Head of caudate nucleus (tissue), 42 donors: ENCODE measurements around the gene ARHGAP23.
A peak's percentile ranks its signal among the peaks of the same experiment; 100 is the strongest.

Experiments used
- DNase-seq, 42 donors: peaks; one replicate each; pipeline versions ENCODE4 v3.0.0 to v3.0.0-alpha.2; 2020 to 2021; ENCODE audit warnings: mixed read lengths in 7 of 42
- intact Hi-C: fragments of 100-400 bp; cut with DNase I; formaldehyde crosslinking; loops from one replicate; pipeline ENCODE4 v1.15.0; 2022

The ARHGAP23 gene, protein sequence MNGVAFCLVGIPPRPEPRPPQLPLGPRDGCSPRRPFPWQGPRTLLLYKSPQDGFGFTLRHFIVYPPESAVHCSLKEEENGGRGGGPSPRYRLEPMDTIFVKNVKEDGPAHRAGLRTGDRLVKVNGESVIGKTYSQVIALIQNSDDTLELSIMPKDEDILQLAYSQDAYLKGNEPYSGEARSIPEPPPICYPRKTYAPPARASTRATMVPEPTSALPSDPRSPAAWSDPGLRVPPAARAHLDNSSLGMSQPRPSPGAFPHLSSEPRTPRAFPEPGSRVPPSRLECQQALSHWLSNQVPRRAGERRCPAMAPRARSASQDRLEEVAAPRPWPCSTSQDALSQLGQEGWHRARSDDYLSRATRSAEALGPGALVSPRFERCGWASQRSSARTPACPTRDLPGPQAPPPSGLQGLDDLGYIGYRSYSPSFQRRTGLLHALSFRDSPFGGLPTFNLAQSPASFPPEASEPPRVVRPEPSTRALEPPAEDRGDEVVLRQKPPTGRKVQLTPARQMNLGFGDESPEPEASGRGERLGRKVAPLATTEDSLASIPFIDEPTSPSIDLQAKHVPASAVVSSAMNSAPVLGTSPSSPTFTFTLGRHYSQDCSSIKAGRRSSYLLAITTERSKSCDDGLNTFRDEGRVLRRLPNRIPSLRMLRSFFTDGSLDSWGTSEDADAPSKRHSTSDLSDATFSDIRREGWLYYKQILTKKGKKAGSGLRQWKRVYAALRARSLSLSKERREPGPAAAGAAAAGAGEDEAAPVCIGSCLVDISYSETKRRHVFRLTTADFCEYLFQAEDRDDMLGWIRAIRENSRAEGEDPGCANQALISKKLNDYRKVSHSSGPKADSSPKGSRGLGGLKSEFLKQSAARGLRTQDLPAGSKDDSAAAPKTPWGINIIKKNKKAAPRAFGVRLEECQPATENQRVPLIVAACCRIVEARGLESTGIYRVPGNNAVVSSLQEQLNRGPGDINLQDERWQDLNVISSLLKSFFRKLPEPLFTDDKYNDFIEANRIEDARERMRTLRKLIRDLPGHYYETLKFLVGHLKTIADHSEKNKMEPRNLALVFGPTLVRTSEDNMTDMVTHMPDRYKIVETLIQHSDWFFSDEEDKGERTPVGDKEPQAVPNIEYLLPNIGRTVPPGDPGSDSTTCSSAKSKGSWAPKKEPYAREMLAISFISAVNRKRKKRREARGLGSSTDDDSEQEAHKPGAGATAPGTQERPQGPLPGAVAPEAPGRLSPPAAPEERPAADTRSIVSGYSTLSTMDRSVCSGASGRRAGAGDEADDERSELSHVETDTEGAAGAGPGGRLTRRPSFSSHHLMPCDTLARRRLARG (N-terminal part only)

DNA sequence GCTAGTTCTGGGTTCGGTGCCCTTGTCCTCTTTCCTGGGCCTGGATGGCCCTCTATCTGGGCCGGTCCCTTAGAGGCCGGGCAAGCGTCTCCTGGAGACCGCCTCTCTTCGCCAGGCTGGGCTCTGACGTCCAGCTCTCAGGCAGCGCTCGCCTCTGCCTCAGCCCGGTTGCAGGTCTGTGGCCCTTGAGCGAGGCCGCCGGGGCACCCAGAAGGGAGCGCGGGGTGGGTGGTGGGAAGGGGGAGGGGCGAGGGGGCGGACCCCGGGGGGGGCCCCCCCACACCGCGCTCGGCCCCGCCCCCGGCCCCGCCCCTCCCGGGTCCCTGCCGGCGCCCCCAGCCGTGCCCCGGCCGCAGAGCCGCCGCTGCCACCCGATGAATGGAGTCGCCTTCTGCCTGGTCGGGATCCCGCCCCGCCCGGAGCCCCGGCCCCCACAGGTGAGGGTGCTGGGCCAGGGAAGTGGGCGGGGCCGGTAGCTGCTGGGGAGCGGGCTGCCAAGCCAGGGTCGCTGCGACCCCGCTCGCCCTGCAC lies at the start of gene ARHGAP23:
ARHGAP23 (plus strand) TSS at position 353 of the 531 bp plus-strand sequence; CDS start at position 375, 22 bp downstream.
- DNase-seq, result peak; percentile 64 to 90 (median 78)
- intact Hi-C loops, result loop anchor here (5.0 kb wide), 1 partner anchor 54 kb away; no protein-coding TSS in a partner anchor

DNA sequence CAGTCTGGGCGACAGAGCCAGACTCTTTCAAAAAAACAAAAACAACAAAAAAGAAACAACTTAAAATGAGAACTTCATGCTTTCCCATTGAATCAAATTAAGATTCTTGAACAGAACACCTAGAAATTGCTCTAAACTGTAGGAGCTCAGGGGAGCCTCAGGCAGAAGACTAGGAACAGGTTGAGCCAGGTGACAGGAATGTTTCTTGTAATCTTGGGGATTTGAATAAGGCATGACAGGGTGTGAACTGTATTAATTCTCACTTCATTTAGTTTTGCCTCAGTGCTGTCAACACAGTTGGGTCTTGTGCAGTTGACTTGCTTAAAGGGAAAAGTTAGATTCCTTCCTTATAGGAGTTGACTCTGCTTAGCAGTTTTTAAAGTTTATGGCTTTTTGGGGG lies 48.8 kb upstream of the ARHGAP23 start:
- intact Hi-C loops, result no loop called here
- no peak for DNase-seq

DNA sequence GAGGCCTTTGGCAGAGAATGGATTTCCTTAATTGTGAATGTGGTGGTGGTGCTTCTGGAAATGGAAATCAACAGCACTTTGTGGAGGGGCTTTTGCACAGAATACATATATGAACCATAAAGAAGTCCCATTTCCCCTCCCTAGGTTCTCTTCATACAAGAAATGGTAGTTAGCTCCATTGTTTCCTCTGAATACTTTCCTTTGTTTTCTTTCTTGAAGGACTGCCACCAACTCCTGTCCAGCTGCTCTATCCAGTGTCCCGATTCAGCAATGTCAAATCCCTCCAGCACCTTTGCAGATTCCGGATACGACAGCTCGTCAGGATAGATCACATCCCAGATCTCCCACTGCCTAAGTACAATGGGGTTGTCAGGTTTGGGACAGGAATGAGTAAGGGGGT lies 33.2 kb upstream of the ARHGAP23 start:
- DNase-seq, result peak in 1 of 42 donors; percentile 20
- intact Hi-C loops, result no loop called here

- intact Hi-C loops, result no loop called here
- no peak for DNase-seq
Observed at GRCh38 chr17:38397227-38397626, 31.0 kb upstream of the ARHGAP23 start.

DNA sequence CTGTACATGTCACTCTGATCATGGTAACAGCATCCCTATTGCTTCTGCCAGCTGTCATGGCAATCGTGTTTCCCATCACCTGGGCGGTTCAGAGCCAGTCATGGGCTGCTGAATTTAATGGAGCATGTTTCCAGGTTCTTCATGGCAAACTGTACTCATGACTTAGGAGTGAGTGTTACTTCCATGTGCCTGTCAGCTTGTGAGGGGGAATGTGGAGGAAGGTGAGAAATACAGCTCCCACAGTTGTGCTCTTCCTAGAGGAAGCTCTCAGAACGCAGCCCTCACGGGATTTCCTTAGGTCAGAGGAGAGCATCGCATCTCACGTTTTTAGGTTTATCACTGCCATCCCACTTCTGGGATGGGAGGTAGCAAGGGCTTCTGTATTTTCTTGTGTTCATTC lies 28.0 kb upstream of the ARHGAP23 start:
- intact Hi-C loops, result no loop called here
- peak in 6 of 42 donors; percentile 28 to 58 (median 39) for DNase-seq

DNA sequence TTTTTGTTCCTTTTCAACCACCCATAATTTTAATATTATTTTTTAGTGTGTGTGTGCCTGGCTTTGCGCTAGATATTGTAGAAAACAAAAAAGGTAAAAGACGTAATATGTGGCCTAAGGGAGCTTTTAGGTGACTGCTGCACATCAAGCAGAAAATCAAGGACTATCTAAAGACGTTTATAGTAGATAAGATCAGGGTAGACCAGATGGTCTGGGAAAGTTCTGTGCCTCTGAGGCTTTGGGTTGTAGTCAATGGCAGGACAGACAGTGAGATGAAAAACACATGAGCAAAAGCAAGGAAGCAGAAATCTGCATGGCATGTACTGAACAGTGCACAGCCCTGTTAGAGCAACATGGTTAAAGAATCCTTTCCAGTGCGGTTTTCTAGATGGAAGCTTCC lies 26.8 kb upstream of the ARHGAP23 start:
- no peak for DNase-seq
- intact Hi-C loops, result no loop called here

DNA sequence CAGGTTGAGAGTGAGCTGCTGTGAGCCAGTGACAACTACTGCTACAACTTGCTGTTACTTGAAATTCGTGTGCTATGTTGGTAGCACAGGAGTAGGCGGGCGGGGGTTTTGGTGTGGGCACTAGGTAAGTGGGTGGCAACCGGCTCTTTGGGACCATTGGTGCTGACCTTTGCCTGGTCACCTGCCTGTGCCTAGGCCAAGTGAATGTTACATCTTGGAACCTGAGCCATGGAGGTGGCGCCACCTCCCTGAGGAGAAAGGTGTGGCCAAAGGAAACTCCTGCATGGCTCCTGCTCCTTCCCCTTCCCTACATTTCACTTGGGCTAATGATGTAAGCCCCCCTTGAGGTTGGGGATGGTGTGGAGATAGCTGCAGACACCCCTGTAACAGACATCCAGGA lies 25.4 kb upstream of the ARHGAP23 start:
- intact Hi-C loops, result no loop called here
- DNase-seq, result no peak

GRCh38 chr17:38403491-38403890 lies 24.8 kb upstream of the ARHGAP23 start:
- intact Hi-C loops, result no loop called here
- DNase-seq, result no peak

DNA sequence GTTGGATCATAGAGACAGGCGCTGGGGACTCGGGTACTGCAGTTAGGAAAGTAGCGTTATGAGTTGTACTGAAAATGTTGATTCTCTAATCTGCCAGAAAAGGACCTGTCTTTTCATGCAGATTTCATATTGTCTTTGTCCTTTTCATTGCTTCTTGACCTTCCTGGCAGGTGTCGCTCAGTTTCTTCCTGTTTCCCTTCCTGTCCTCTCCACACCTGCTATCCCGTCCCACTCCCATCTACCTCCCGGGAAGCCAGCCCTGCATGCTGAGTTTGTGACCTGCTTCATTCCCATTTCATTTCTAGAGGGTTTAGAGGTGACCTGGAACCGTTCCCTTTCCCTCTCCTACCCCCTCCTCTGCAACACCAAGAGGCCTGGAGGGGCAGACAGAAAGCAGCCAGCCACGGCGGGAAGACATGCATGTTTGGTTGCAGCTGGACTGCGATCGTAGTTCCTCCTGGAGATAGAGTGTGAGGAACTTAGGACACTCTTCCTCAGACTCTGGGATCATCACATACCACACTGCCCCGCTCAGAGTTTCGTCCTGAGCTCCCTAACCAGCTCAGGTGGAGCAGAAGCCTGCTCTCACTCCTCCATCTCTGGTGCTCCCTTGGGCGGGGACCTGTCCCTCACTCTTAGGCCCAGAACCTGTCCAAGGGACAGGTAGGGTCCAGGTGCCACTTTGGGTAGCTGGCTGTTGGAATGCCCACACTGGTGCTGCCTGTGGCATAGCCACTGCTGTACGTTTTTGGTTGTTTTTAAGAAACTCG lies 23.9 kb upstream of the ARHGAP23 start:
- no peak for DNase-seq
- intact Hi-C loops, result no loop called here

DNA sequence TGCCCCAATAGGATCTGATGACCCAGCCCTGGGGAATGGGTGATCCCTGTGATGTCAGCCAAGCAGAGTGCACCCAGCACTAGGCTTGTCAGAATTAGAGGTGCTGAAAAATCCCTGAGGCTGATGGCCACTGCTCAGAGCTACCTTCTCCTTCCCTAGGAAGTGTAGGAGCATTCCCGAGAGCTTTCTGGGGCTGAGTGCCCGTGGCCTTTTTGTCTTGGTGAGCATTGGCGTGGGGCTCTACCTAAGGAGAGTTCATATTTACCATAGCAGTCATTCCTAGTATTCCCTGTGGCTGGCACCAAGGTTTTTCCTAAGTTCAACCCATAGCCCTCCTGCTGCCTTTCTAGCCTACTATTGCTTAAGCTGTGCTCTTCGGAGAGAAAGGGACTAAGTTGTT lies 22.6 kb upstream of the ARHGAP23 start:
- intact Hi-C loops, result no loop called here
- DNase-seq, result no peak

DNA sequence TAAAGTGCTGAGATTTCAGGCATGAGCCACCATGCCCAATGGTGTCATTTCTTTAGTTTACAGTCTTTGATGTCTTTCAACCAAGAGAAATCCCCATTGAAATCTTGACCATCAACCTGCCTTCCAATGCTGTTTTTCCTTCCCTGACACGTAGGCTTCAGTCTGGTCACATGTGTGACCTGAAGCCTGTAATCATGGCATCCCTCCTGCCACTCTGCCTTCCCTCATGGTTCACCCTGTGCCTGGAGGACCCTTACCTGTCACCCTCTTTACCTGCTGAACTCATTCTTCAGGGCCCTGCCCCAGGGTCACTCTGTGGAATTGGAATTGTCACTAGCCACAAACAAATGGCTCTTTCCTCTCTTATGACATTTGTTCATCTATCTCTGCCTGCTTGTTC lies 18.1 kb upstream of the ARHGAP23 start:
- intact Hi-C loops, result loop anchor here (5.0 kb wide), 1 partner anchor 58 kb away; the partner anchor contains the start of gene SOCS7
- no peak for DNase-seq

DNA sequence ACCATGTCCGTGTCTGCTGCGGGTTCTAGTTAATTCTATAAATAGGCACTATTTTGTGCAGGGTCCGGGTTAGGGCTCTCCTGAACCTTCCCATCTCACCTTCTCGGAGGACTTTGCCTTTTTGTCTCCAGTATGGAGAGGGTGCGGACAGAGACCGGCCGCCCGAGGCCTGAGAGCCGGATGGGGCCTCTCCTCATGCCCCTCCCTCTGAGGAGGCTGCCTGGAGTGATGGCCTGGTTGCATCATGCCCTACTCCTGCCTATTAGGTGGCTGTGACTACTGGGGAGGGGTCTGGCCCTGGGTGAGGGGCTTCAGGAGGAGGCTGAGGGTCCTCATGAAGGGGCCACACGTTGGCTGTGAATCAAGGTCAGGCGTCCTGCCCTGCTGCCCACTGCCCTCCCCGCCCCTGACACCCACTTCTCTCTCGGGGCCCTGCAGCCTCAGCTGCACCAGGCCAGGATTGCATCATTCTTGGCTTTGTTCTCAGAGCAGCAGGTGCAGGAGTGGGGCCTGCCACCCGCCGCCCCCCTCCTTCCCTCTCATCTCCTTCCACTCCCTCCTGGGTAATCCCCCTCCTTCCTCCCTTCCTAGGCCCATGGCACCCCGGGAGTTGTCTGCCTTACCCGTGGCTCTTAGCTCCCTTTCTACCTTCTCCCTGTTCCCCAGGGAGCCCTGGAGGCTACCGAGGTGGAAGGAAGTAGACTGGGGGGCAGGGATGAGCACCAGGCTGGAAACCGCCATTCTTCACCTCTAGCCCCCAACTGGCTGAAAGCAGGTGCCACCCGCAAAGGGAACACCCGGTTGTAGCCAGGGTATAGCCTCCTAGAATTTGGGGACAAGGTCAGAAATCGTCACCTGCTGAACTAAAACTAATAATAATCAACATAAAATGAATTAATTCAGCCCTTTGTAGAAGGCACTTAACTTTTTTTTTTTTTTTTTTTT lies 12.7 kb upstream of the ARHGAP23 start:
- DNase-seq, result peak in 23 of 42 donors; percentile 33 to 77 (median 60)
- intact Hi-C loops, result no loop called here

DNA sequence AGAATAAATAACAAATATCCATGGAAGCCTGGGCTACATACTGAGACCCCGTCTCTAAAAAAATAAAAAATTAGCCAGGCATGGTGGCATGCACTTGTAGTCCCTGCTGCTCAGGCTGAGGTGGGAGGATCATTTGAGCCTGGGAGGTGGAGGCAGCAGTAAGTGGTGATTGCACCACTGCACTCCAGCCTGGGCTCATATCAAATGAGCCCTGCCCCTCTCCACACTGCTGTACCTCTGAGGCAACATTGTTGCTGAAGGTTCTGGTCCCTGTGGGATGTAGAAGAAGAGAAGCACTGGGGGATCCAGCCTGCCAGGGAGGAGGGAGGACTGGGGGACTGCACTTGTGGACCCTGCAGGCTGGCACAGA lies 11.4 kb upstream of the ARHGAP23 start:
- no peak for DNase-seq
- intact Hi-C loops, result no loop called here

DNA sequence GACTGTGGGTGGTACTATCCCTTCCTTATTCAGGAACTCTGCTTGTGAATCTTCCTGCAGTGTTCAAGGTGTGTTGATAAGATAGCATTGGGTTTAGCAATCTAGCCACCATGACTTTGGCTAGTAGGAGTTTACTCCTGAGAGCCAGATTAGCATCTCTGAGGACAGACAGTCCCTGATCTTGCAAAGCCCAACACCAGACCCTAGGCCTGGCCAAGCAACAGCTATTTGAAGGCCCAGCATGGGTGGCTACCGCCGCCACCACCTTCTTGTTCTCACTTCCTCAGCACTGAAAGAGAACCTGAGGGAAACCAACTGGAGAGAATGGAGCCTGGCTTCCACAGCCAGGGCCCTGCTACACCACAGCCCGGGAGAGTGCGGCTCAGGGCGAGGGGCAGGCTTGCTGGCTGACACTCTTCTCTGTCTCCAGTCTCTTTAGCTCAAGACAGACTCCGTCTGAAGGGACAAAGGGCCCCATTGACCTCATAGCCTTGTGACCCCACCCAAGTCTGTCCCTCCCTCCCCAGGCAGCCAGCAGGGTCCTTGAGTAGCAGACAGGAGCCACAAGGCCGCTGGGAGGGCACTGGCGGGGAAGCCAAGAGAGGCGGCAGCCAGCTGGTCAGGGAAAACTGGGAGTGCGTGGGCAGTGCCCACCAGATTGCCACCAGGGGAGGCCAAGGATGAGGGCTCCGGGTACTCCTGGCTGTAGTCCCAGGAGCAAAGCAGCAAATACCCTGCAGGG lies 10.9 kb upstream of the ARHGAP23 start:
- peak in 1 of 42 donors; percentile 39 for DNase-seq
- intact Hi-C loops, result no loop called here

DNA sequence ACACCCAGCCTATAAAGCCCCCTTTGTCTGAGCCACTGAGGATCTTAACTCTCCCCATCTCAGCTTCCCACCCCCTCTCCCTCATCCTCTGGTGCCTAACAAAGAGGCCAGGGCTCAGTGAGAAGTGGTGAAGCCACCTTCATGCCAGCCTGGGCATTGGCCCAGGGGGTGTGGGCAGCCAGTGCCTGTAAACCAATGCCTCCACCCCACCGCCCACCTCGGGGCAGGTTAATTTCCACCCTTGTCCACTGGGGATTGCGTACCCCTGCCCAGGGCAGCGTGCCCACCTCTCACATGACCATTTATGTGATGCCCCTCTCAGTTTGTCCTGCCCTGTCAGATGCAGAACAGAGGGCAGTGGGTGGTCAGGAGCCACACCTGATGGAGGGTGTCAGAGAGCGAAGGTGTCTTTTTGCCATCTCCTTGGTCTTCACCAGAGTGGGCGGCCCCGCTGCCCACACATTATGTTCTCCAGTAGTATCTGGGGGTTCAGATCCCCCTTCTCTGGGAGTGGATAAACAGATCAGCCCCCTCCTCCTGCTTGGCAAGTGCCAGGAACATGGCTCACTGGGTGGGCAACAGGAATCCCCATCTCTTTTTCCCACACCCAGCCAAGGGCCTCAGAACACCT lies 10.1 kb upstream of the ARHGAP23 start:
- intact Hi-C loops, result no loop called here
- peak in 1 of 42 donors; percentile 44 for DNase-seq
